Karpas-422 (cell line): Measurements from ENCODE around the gene ZFYVE26. TPM values are rescaled to one million over a fixed set of nuclear protein-coding genes. Genes with fewer than 3 reads are reported as not detected.

Experiments used
- DNase-seq: peaks from one replicate; pipeline ENCODE4 v3.0.0-alpha.2; 2015
- H2AFZ ChIP-seq: fragments of 200-600 bp; sonication (generic); 2 replicates; pipeline ENCODE4 v1.6.1; 2014; ENCODE audit warnings: antibody characterized with exemption, low read length, mixed read lengths
- H3K27ac ChIP-seq: fragments of 200-600 bp; sonication (generic); 2 replicates; pipeline ENCODE4 v1.5.1; 2014; ENCODE audit warnings: mild to moderate bottlenecking, low read length, moderate library complexity
- H3K27me3 ChIP-seq: fragments of 200-600 bp; sonication (generic); 2 replicates; pipeline ENCODE4 v1.6.1; 2014; ENCODE audit warnings: low read length, mixed read lengths
- H3K36me3 ChIP-seq: fragments of 200-600 bp; sonication (generic); 2 replicates; pipeline ENCODE4 v1.6.1; 2014; ENCODE audit warnings: low read length, mixed read lengths; ENCODE audit not compliant: insufficient read depth
- H3K4me1 ChIP-seq: fragments of 200-600 bp; sonication (generic); 2 replicates; pipeline ENCODE4 v1.6.1; 2014; ENCODE audit warnings: mild to moderate bottlenecking, low read length, mixed read lengths
- H3K4me2 ChIP-seq: fragments of 200-600 bp; sonication (generic); 2 replicates; pipeline ENCODE4 v1.6.1; 2014; ENCODE audit warnings: low read length, low read depth, mild to moderate bottlenecking; ENCODE audit not compliant: poor library complexity, severe bottlenecking
- H3K4me3 ChIP-seq: fragments of 200-600 bp; sonication (generic); 2 replicates; pipeline ENCODE4 v1.5.1; 2014; ENCODE audit warnings: mild to moderate bottlenecking, antibody characterized with exemption, low read length, mixed read lengths
- H3K79me2 ChIP-seq: fragments of 200-600 bp; sonication (generic); 2 replicates; pipeline ENCODE4 v1.6.1; 2014; ENCODE audit warnings: mild to moderate bottlenecking, low read length, mixed read lengths
- H3K9ac ChIP-seq: fragments of 200-600 bp; sonication (generic); 2 replicates; pipeline ENCODE4 v1.6.0; 2014; ENCODE audit warnings: low read length
- H3K9me2 ChIP-seq: fragments of 200-600 bp; sonication (generic), shearing (Covaris generic); replicated peaks from 2 replicates; pipeline ENCODE4 v1.6.0; 2014; ENCODE audit warnings: mild to moderate bottlenecking, low read length, moderate library complexity; ENCODE audit not compliant: insufficient read depth
- H3K9me3 ChIP-seq: fragments of 300-700, 200-600 bp; sonication (generic); 2 replicates; pipeline ENCODE4 v1.6.1; 2014; ENCODE audit warnings: low read length, mixed read lengths
- H4K20me1 ChIP-seq: fragments of 200-600 bp; sonication (generic); 2 replicates; pipeline ENCODE4 v1.6.1; 2014; ENCODE audit warnings: mild to moderate bottlenecking, antibody characterized with exemption, low read length, low read depth; ENCODE audit not compliant: insufficient read depth
- total RNA-seq: library from RNA; depleted of rRNA; stranded (reverse); fragments of >200 nt; shearing (Covaris generic); gene quantifications from 2 replicates; pipeline ENCODE4 v1.2.3, GENCODE V29; 2014; ENCODE audit warnings: low replicate concordance

Gene ZFYVE26
- total RNA-seq, 1 experiment from 2014 or later: 31.3 TPM

GRCh38 chr14:67738740-67739504 lies 77.5 kb downstream of the ZFYVE26 start:
- peak; percentile 52 for DNase-seq
- no peaks in the 10 kb centered on the region for H3K9me3 ChIP-seq
- H2AFZ ChIP-seq: no peak overlapping the region
- no peak overlapping the region for H3K4me3 ChIP-seq
- no peaks in the 10 kb centered on the region for H3K27me3 ChIP-seq
- no peaks in the 10 kb centered on the region for H4K20me1 ChIP-seq
- no peaks in the 10 kb centered on the region for H3K4me1 ChIP-seq
- H3K27ac ChIP-seq: no peak overlapping the region
- no peak overlapping the region for H3K9ac ChIP-seq
- H3K9me2 ChIP-seq: no peaks in the 10 kb centered on the region
- no peaks in the 10 kb centered on the region for H3K79me2 ChIP-seq
- H3K4me2 ChIP-seq: no peak overlapping the region
- H3K36me3 ChIP-seq: no peaks in the 10 kb centered on the region

- Histone ChIP-seq H3K27me3 (no peaks in the 10 kb centered on the region), H3K27ac (no peak overlapping the region), H3K4me2 (no peak overlapping the region), H3K9me3 (no peaks in the 10 kb centered on the region), H3K9ac (no peak overlapping the region), H3K36me3 (no peaks in the 10 kb centered on the region), H3K4me3 (no peak overlapping the region), H3K9me2 (no peaks in the 10 kb centered on the region), H3K4me1 (no peaks in the 10 kb centered on the region), H4K20me1 (no peaks in the 10 kb centered on the region), H2AFZ (no peak overlapping the region), H3K79me2 (no peaks in the 10 kb centered on the region)
- no peak for DNase-seq
Observed at GRCh38 chr14:67736771-67737170, 79.6 kb downstream of the ZFYVE26 start.

- no peak overlapping the region for H3K4me2 ChIP-seq
- no peak for DNase-seq
- no peak overlapping the region for H3K9ac ChIP-seq
- no peaks in the 10 kb centered on the region for H3K79me2 ChIP-seq
- no peak overlapping the region for H3K27ac ChIP-seq
- no peak overlapping the region for H3K4me3 ChIP-seq
- no peaks in the 10 kb centered on the region for H3K4me1 ChIP-seq
- H3K9me2 ChIP-seq: no peaks in the 10 kb centered on the region
- no peaks in the 10 kb centered on the region for H3K36me3 ChIP-seq
- no peaks in the 10 kb centered on the region for H4K20me1 ChIP-seq
- no peaks in the 10 kb centered on the region for H3K9me3 ChIP-seq
- H3K27me3 ChIP-seq: no peaks in the 10 kb centered on the region
- H2AFZ ChIP-seq: no peak overlapping the region
Observed at GRCh38 chr14:67735336-67736147, 80.8 kb downstream of the ZFYVE26 start.

DNA sequence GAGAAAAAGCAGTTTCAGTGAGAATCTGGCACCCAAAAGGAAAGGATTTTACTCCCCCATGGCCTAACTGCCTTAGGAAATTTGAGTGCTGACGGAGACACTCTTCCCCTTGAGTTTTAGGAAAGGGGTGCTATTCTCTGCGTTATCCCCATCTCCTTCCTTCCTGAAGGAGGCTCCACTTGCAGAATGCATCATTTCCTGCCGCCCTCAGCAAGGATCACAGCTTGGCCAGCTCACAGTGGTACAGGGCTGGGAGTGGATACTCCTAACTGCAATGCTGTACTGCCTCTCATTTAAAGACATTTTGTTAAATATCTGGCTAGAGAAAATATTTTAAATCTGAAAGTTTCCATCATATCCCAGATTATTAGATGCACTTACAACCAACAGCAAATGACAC lies 81.7 kb downstream of the ZFYVE26 start:
- H3K9me3 ChIP-seq: no peaks in the 10 kb centered on the region
- H3K9me2 ChIP-seq: no peaks in the 10 kb centered on the region
- H3K4me1 ChIP-seq: no peaks in the 10 kb centered on the region
- H3K27me3 ChIP-seq: no peaks in the 10 kb centered on the region
- H3K4me3 ChIP-seq: no peak overlapping the region
- no peak overlapping the region for H3K4me2 ChIP-seq
- no peak overlapping the region for H2AFZ ChIP-seq
- H3K36me3 ChIP-seq: no peaks in the 10 kb centered on the region
- no peak for DNase-seq
- H3K9ac ChIP-seq: no peak overlapping the region
- H3K79me2 ChIP-seq: no peaks in the 10 kb centered on the region
- H3K27ac ChIP-seq: no peak overlapping the region
- no peaks in the 10 kb centered on the region for H4K20me1 ChIP-seq

GRCh38 chr14:67733616-67734015 lies 82.8 kb downstream of the ZFYVE26 start:
- H3K79me2 ChIP-seq: no peaks in the 10 kb centered on the region
- no peaks in the 10 kb centered on the region for H3K27me3 ChIP-seq
- no peaks in the 10 kb centered on the region for H3K9me2 ChIP-seq
- no peak for DNase-seq
- no peaks in the 10 kb centered on the region for H4K20me1 ChIP-seq
- no peak overlapping the region for H3K4me3 ChIP-seq
- no peaks in the 10 kb centered on the region for H3K9me3 ChIP-seq
- H3K9ac ChIP-seq: no peak overlapping the region
- no peaks in the 10 kb centered on the region for H3K4me1 ChIP-seq
- no peak overlapping the region for H3K27ac ChIP-seq
- no peak overlapping the region for H3K4me2 ChIP-seq
- H3K36me3 ChIP-seq: no peaks in the 10 kb centered on the region
- no peak overlapping the region for H2AFZ ChIP-seq

GRCh38 chr14:67729072-67729885 lies 87.1 kb downstream of the ZFYVE26 start:
- H3K4me3 ChIP-seq: no peak overlapping the region
- H3K79me2 ChIP-seq: no peaks in the 10 kb centered on the region
- no peaks in the 10 kb centered on the region for H3K9me3 ChIP-seq
- H3K9ac ChIP-seq: no peak overlapping the region
- no peaks in the 10 kb centered on the region for H3K4me1 ChIP-seq
- no peak for DNase-seq
- H2AFZ ChIP-seq: no peak overlapping the region
- H3K36me3 ChIP-seq: no peaks in the 10 kb centered on the region
- H4K20me1 ChIP-seq: no peaks in the 10 kb centered on the region
- no peak overlapping the region for H3K27ac ChIP-seq
- H3K9me2 ChIP-seq: no peaks in the 10 kb centered on the region
- H3K4me2 ChIP-seq: no peak overlapping the region
- H3K27me3 ChIP-seq: no peaks in the 10 kb centered on the region

DNA sequence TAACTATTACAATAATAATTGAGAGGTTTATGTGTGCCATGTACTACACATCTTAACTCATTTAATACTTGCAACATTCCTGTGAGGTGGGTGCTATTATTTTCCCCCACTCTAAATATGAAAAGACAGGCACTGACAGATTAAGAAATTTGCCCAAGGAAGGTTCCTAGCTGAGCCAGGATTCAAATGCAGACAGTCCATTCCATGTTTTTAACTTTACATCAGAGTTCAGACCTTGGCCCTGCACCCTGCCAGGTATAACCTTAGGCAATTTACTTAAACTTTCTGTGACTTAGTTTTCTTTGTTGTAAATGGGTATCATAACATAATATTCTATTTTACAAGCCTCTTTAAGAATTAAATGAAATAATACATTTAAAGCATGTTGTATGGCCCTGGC lies 88.1 kb downstream of the ZFYVE26 start:
- Histone ChIP-seq H3K4me3 (no peak overlapping the region), H3K27ac (no peak overlapping the region), H3K4me2 (no peak overlapping the region), H3K79me2 (no peaks in the 10 kb centered on the region), H3K9ac (no peak overlapping the region), H4K20me1 (no peaks in the 10 kb centered on the region), H2AFZ (no peak overlapping the region), H3K9me3 (no peaks in the 10 kb centered on the region), H3K4me1 (no peaks in the 10 kb centered on the region), H3K36me3 (no peaks in the 10 kb centered on the region), H3K9me2 (no peaks in the 10 kb centered on the region), H3K27me3 (no peaks in the 10 kb centered on the region)
- no peak for DNase-seq

- H4K20me1 ChIP-seq: no peaks in the 10 kb centered on the region
- H3K9me2 ChIP-seq: no peaks in the 10 kb centered on the region
- no peak overlapping the region for H3K4me3 ChIP-seq
- no peaks in the 10 kb centered on the region; the same call in 1 of the 2 replicates for H3K4me1 ChIP-seq
- H3K27ac ChIP-seq: no peak overlapping the region
- H2AFZ ChIP-seq: no peak overlapping the region
- no peaks in the 10 kb centered on the region for H3K27me3 ChIP-seq
- no peaks in the 10 kb centered on the region for H3K79me2 ChIP-seq
- H3K9me3 ChIP-seq: no peaks in the 10 kb centered on the region
- no peak overlapping the region for H3K9ac ChIP-seq
- DNase-seq: no peak
- no peak overlapping the region for H3K4me2 ChIP-seq
- H3K36me3 ChIP-seq: no peaks in the 10 kb centered on the region
Observed at GRCh38 chr14:67727361-67727760, 89.0 kb downstream of the ZFYVE26 start.
